Activated B cell treated with CpG ODN at 0.5 μM for 24 hours (primary cell): ENCODE results near the gene MRPS12. TPM values are rescaled to one million over a fixed set of nuclear protein-coding genes. Genes with fewer than 3 reads are reported as not detected.
A peak's percentile ranks its signal among the peaks of the same experiment; 100 is the strongest.
"Not testable (repeated sequence)": the region's sequence is repeated elsewhere in the genome, so short reads cannot be mapped to it uniquely, and the experiment has no call there.

ENCODE experiments used
- ATAC-seq: fragments of 200-7000 bp; cut with Tn5 transposase; one replicate; pipeline ENCODE4 v1.10.0; 2021; ENCODE audit warnings: low read depth, mild to moderate bottlenecking, moderate library complexity
- CTCF ChIA-PET: fragments of 350-600 bp; sonication (Branson Sonifier 250); formaldehyde crosslinking; loops from one replicate; lab custom pipeline; 2021; ENCODE audit warnings: antibody characterized with exemption; lab: Charles Lee
- POLR2A ChIA-PET: fragments of 350-600 bp; sonication (Branson Sonifier 250); formaldehyde crosslinking; loops from one replicate; lab custom pipeline; 2021; ENCODE audit warnings: antibody characterized with exemption; lab: Charles Lee
- DNase-seq: peaks from one replicate; pipeline ENCODE4 v3.0.0; 2022
- H3K27ac Mint-ChIP-seq: one replicate; pipeline ENCODE4 v1.8.0; 2020; ENCODE audit warnings: mixed read lengths
- H3K27me3 Mint-ChIP-seq: one replicate; pipeline ENCODE4 v1.8.0; 2021; ENCODE audit warnings: mixed read lengths
- H3K36me3 Mint-ChIP-seq: one replicate; pipeline ENCODE4 v1.8.0; 2021; ENCODE audit warnings: low read depth, mixed read lengths
- H3K4me1 Mint-ChIP-seq: one replicate; pipeline ENCODE4 v1.8.0; 2021; ENCODE audit warnings: mixed read lengths
- H3K4me3 Mint-ChIP-seq: one replicate; pipeline ENCODE4 v1.8.0; 2020; ENCODE audit warnings: mild to moderate bottlenecking, mixed read lengths
- H3K9me3 Mint-ChIP-seq: one replicate; pipeline ENCODE4 v1.8.0; 2020; ENCODE audit warnings: mixed read lengths
- intact Hi-C: fragments of 100-400 bp; cut with micrococcal nuclease; formaldehyde crosslinking; loops from one replicate; pipeline ENCODE4 v1.15.1; 2024
- total RNA-seq: library from RNA; stranded (reverse); gene quantifications from 2 replicates; pipeline ENCODE4 v1.2.3, GENCODE V29; 2022
- TF ChIP-seq, protein P1 (sequence below): fragments of 200-600 bp; IDR thresholded peaks from one replicate; pipeline ENCODE4 v1.8.0; 2022; ENCODE audit warnings: antibody characterized with exemption, mild to moderate bottlenecking

Gene MRPS12
- total RNA-seq: 51.6 and 57.0 TPM in 2 replicates

DNA sequence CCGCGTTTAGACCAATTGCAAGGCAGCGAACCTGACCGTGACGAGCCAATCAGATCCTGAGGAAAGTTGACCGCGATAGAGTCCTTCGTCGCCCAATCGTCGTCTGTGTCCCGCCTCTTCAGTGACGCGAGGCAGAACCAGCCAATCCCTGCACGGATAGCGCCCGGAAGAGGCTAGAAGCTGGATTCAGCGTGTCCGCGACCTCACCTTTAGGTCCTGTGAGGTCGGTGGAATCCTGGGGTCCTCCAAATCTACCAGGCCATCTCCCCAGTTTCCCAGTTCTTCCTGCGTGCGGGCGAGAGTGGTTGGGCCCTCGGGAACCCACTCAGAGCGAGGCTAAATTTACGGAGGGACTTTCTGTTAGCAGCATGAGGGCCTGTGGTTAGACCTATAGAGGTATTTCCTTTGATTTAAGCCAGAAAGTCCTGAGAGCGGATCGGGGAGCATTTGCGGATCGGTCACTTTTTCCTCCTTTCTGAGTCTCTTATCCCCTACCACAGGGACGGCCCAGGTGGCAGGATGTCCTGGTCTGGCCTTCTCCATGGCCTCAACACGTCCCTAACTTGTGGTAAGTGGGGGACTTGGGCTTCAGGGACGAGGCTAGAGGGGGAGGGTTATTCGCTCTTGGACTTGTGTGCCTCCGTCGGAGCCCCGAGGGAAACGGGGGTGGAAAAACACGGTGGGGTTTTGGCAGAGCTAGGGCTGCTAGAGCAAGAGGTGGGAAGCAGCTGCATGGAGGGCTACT is at the start of gene MRPS12:
Gene MRPS12, plus strand, starts transcription at position 169 of the 745 bp plus-strand sequence. Its CDS starts 351 bp downstream, at position 520.
- no peaks in the 10 kb centered on the region for H3K27me3 Mint-ChIP-seq
- H3K4me1 Mint-ChIP-seq: peaks cover 34% of the 10 kb centered on the region
- no peak for DNase-seq
- peaks cover 2% of the 10 kb centered on the region for H3K9me3 Mint-ChIP-seq
- H3K36me3 Mint-ChIP-seq: peaks cover 41% of the 10 kb centered on the region
- peak within 1 kb of the TSS; percentile 97 for H3K4me3 Mint-ChIP-seq
- peak; percentile 91 for ATAC-seq
- intact Hi-C loops: loop anchor here (1.0 to 10.0 kb wide), 18 partner anchors 32 to 1026 kb away; partner anchors contain the start of genes ACTN4, DPF1, ECH1 and FAM98C
- POLR2A ChIA-PET: interaction anchor here (0.6 to 2.8 kb wide), 23 partner anchors 9 to 1533 kb away, joined by 3 to 24 read pairs (median 7); partner anchors contain the start of genes ACTN4, EIF3K, FAM98C and MAP4K1
- peak within 1 kb of the TSS; percentile 98 for H3K27ac Mint-ChIP-seq
- TF ChIP-seq, protein P1, sequence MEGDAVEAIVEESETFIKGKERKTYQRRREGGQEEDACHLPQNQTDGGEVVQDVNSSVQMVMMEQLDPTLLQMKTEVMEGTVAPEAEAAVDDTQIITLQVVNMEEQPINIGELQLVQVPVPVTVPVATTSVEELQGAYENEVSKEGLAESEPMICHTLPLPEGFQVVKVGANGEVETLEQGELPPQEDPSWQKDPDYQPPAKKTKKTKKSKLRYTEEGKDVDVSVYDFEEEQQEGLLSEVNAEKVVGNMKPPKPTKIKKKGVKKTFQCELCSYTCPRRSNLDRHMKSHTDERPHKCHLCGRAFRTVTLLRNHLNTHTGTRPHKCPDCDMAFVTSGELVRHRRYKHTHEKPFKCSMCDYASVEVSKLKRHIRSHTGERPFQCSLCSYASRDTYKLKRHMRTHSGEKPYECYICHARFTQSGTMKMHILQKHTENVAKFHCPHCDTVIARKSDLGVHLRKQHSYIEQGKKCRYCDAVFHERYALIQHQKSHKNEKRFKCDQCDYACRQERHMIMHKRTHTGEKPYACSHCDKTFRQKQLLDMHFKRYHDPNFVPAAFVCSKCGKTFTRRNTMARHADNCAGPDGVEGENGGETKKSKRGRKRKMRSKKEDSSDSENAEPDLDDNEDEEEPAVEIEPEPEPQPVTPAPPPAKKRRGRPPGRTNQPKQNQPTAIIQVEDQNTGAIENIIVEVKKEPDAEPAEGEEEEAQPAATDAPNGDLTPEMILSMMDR: no peak
- CTCF ChIA-PET: interaction anchor here (0.6 to 3.5 kb wide), 23 partner anchors 30 to 528 kb away, joined by 3 to 25 read pairs (median 3); partner anchors contain the start of genes ACTN4, ECH1, FAM98C and MAP4K1

DNA sequence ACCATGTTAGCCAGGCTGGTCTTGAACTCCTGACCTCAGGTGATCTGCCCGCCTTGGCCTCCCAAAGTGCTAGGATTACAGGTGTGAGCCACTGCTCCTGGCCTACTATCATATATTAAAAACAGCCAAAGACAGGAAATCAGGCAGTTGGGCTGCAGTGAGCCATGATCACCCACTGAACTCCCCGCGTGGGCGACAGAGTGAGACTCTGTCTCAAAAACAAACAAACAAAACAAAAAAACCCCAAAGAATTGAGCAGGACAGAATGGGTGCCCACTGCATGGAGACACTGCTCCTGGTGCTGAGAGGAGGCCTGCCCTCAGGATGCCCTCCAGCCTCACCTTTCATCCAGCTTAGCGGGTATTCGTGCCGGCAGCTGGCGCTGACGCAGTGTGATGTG is 47.5 kb upstream of the MRPS12 start:
- ATAC-seq (no peak), DNase-seq (no peak)
- no peaks in the 10 kb centered on the region for H3K27me3 Mint-ChIP-seq
- H3K4me3 Mint-ChIP-seq: no peak overlapping the region
- TF ChIP-seq, protein P1: no peak
- CTCF ChIA-PET: no interaction called here
- POLR2A ChIA-PET: no interaction called here
- no peaks in the 10 kb centered on the region for H3K9me3 Mint-ChIP-seq
- peaks cover 14% of the 10 kb centered on the region for H3K36me3 Mint-ChIP-seq
- H3K27ac Mint-ChIP-seq: peak overlapping the region; percentile 52
- H3K4me1 Mint-ChIP-seq: peaks cover 32% of the 10 kb centered on the region
- intact Hi-C loops: loop anchor here (10.0 kb wide), 1 partner anchor 368 kb away; no protein-coding TSS in a partner anchor

DNA sequence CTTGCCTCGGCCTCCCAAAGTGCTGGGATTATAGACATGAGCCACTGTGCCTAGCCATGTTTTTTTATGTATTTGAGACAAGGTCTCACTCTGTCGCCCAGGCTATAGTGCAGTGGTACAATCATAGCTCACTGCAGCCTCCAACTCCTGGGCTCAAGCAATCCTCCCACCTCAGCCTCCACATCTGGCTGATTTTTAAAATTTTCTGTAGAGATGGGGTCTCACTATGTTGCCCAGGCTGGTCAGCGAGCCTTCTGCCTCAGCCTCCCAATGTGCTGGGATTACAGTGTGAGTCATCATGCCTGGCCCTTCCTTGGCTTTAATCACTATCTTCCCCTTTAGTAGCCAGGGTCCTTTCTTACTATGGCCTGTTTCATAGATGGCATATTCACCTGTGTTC is 46.1 kb upstream of the MRPS12 start:
- H3K4me3 Mint-ChIP-seq, POLR2A ChIA-PET, ATAC-seq, H3K27me3 Mint-ChIP-seq, H3K27ac Mint-ChIP-seq, DNase-seq, H3K9me3 Mint-ChIP-seq: not testable (repeated sequence)
- Mint-ChIP-seq H3K4me1 (peaks cover 19% of the 10 kb centered on the region), H3K36me3 (peaks cover 28% of the 10 kb centered on the region)
- intact Hi-C loops: loop anchor here (10.0 kb wide), 1 partner anchor 370 kb away; no protein-coding TSS in a partner anchor
- CTCF ChIA-PET: interaction anchor here (1.4 kb wide), 1 partner anchor 482 kb away, joined by 3 read pairs; the partner anchor contains the start of gene FAM98C

DNA sequence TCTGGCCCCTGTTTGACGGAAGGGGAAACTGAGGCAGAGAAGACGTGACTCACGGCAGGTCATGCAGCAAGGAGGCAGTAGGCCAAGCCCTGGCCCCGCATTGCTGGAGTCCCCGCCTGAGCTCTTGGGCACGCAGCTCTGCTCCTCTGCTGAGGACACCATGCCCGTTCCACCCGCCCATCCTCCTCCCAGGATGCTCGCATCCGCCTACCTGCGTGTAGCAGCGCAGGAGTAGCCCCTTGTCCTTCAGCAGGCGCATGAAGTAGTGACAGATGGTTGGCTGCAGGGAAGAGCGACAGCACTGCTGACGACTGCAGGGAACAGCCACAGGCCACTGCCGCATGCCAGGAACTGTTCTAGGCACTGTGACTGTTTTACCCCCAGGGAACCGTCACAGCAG is 41.9 kb upstream of the MRPS12 start:
- H3K9me3 Mint-ChIP-seq: no peaks in the 10 kb centered on the region
- DNase-seq (no peak), ATAC-seq (no peak)
- no peaks in the 10 kb centered on the region for H3K4me1 Mint-ChIP-seq
- no peaks in the 10 kb centered on the region for H3K27me3 Mint-ChIP-seq
- POLR2A ChIA-PET: interaction anchor here (1.4 to 1.6 kb wide), 2 partner anchors 10 to 40 kb away, joined by 4 to 8 read pairs; partner anchors contain the start of gene RINL
- no peak overlapping the region for H3K27ac Mint-ChIP-seq
- intact Hi-C loops: loop anchor here (10.0 kb wide), 1 partner anchor 374 kb away; no protein-coding TSS in a partner anchor
- CTCF ChIA-PET: interaction anchor here (1.3 to 2.7 kb wide), 7 partner anchors 8 to 485 kb away, joined by 3 to 22 read pairs (median 10); partner anchors contain the start of genes ECH1, FAM98C, MRPS12 and RINL
- TF ChIP-seq, protein P1: no peak
- H3K4me3 Mint-ChIP-seq: no peak overlapping the region
- peaks cover 25% of the 10 kb centered on the region for H3K36me3 Mint-ChIP-seq

DNA sequence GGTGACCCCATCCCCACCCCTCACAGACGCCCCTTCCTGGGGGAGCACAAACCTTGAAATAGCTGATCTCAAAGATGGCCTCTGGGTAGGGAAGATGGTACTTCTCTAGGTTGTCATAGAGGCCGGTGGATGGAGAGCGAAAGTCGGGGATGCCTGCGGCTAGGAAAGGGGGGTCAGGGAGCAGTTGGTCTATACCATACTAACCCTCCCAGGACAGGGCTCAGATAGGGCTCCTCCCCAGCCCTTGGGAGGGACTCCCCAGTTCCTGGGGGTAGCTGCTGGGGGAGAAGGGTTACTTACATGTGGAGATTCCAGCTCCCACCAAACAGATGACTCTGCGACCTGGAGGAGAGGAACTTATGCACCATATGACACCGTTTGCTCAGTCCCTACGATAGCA is 40.9 kb upstream of the MRPS12 start:
- no peaks in the 10 kb centered on the region for H3K4me1 Mint-ChIP-seq
- intact Hi-C loops: loop anchor here (10.0 kb wide), 1 partner anchor 375 kb away; no protein-coding TSS in a partner anchor

More for the DNA sequence above, 40.9 kb upstream of the MRPS12 start:
- H3K4me3 Mint-ChIP-seq: no peak overlapping the region
- H3K9me3 Mint-ChIP-seq: no peaks in the 10 kb centered on the region
- H3K27ac Mint-ChIP-seq: no peak overlapping the region
- DNase-seq (no peak), ATAC-seq (no peak)
- no peaks in the 10 kb centered on the region for H3K27me3 Mint-ChIP-seq
- CTCF ChIA-PET: interaction anchor here (0.7 to 1.3 kb wide), 2 partner anchors 41 to 58 kb away, joined by 3 read pairs; partner anchors contain the start of gene ECH1
- H3K36me3 Mint-ChIP-seq: peaks cover 27% of the 10 kb centered on the region
- POLR2A ChIA-PET: interaction anchor here (0.5 to 1.4 kb wide), 3 partner anchors 11 to 38 kb away, joined by 4 read pairs; partner anchors contain the start of gene RINL
- TF ChIP-seq, protein P1: no peak
